Parathyroid adenoma (tissue), 2 donors: ENCODE results near the gene MTUS2.

Experiments used
- H2AFZ ChIP-seq: fragments of 300-600 bp; sonication (generic); one replicate; pipeline ENCODE4 v1.7.0; 2017; ENCODE audit warnings: antibody characterized with exemption, mild to moderate bottlenecking
- H3K27ac ChIP-seq: fragments of 300-600 bp; sonication (generic); one replicate; pipeline ENCODE4 v1.7.0; 2017
- H3K27me3 ChIP-seq: fragments of 300-600 bp; sonication (generic); one replicate; pipeline ENCODE4 v1.7.0; 2017; ENCODE audit warnings: low read length; ENCODE audit not compliant: control insufficient read depth, insufficient read depth
- H3K36me3 ChIP-seq: fragments of 300-600 bp; sonication (generic); one replicate; pipeline ENCODE4 v1.7.0; 2017; ENCODE audit warnings: low read length; ENCODE audit not compliant: control insufficient read depth, insufficient read depth
- H3K4me1 ChIP-seq: fragments of 300-600 bp; sonication (generic); one replicate; pipeline ENCODE4 v1.7.0; 2017; ENCODE audit warnings: control low read depth
- H3K4me2 ChIP-seq: fragments of 300-600 bp; sonication (generic); one replicate; pipeline ENCODE4 v1.7.0; 2017; ENCODE audit warnings: low read length
- H3K4me3 ChIP-seq: fragments of 300-600 bp; sonication (generic); one replicate; pipeline ENCODE4 v1.7.0; 2017; ENCODE audit warnings: low read depth, low read length
- H3K79me2 ChIP-seq: fragments of 300-600 bp; sonication (generic); one replicate; pipeline ENCODE4 v1.7.0; 2017; ENCODE audit warnings: control low read depth
- H3K9ac ChIP-seq: fragments of 300-600 bp; sonication (generic); one replicate; pipeline ENCODE4 v1.7.0; 2017; ENCODE audit warnings: mild to moderate bottlenecking
- H3K9me3 ChIP-seq: fragments of 300-600 bp; sonication (generic); one replicate; pipeline ENCODE4 v1.7.0; 2017; ENCODE audit warnings: low read length; ENCODE audit not compliant: control insufficient read depth
- TF ChIP-seq, protein P1 (sequence below): fragments of 300-600 bp; sonication (generic); IDR thresholded peaks from one replicate; pipeline ENCODE4 v1.7.0; 2017; ENCODE audit warnings: antibody characterized with exemption, mild to moderate bottlenecking
- donor health status: primary hyperparathyroidism.

MTUS2 gene

DNA sequence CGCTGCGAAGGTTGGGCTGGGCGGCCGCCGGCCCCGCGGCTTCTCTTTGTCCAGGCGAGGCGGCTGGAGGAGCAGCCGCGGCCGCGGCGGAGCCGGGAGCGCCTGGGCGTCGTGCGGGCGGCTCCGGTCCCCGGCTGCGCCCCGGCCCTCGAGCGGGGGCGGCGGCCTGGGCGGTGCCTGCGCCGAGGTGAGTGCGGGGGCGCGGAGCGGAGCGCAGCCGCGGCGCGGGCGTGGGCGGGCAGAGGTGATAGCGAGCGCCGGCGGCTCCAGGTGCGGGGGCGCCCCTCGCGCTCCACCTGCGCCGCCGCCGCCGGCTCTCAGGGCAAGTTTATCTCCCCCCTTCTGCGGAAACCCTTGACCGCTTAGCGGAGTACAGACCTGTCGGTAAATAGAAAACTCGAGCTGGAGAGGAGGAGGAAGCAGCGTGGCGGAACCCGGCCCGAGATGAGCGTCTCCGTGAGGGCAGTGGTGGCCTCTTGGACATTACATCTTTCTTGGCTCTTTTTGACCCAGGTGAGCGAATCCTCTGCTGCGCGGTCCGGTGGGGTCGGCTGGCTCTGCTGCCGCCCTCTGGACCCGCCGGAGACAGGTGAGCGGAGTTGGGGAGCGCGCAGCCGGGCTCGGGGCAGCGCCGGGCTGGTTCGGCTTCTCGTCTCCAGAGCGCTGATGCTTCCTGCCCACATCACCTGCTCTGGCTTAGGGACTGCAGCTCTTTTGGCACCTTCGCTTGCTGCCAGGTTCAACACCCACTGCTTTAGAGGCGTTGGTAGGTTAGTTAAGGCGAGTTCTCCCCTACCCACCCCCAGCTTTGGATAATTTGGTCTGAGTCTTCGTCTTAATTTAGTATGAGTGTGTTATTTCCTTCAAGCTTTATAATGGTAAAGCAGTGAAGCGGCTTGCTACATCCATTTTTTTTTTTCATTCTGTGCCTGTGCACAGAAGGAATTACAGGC is at the start of gene MTUS2:
MTUS2 (plus strand) TSS at position 241 of the 953 bp plus-strand sequence.
- peak within 1 kb of the TSS; percentile 74 for H3K4me2 ChIP-seq
- H3K9ac ChIP-seq: no peak within 1 kb of the TSS
- TF ChIP-seq, protein P1, sequence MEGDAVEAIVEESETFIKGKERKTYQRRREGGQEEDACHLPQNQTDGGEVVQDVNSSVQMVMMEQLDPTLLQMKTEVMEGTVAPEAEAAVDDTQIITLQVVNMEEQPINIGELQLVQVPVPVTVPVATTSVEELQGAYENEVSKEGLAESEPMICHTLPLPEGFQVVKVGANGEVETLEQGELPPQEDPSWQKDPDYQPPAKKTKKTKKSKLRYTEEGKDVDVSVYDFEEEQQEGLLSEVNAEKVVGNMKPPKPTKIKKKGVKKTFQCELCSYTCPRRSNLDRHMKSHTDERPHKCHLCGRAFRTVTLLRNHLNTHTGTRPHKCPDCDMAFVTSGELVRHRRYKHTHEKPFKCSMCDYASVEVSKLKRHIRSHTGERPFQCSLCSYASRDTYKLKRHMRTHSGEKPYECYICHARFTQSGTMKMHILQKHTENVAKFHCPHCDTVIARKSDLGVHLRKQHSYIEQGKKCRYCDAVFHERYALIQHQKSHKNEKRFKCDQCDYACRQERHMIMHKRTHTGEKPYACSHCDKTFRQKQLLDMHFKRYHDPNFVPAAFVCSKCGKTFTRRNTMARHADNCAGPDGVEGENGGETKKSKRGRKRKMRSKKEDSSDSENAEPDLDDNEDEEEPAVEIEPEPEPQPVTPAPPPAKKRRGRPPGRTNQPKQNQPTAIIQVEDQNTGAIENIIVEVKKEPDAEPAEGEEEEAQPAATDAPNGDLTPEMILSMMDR: no peak
- no peaks in the 10 kb centered on the region for H3K36me3 ChIP-seq
- H3K4me3 ChIP-seq: peak within 1 kb of the TSS; percentile 40
- H3K27ac ChIP-seq: no peak within 1 kb of the TSS
- H3K27me3 ChIP-seq: no peaks in the 10 kb centered on the region
- no peaks in the 10 kb centered on the region for H3K4me1 ChIP-seq
- H3K79me2 ChIP-seq: no peaks in the 10 kb centered on the region
- no peaks in the 10 kb centered on the region for H3K9me3 ChIP-seq
- H2AFZ ChIP-seq: peak within 1 kb of the TSS; percentile 62

DNA sequence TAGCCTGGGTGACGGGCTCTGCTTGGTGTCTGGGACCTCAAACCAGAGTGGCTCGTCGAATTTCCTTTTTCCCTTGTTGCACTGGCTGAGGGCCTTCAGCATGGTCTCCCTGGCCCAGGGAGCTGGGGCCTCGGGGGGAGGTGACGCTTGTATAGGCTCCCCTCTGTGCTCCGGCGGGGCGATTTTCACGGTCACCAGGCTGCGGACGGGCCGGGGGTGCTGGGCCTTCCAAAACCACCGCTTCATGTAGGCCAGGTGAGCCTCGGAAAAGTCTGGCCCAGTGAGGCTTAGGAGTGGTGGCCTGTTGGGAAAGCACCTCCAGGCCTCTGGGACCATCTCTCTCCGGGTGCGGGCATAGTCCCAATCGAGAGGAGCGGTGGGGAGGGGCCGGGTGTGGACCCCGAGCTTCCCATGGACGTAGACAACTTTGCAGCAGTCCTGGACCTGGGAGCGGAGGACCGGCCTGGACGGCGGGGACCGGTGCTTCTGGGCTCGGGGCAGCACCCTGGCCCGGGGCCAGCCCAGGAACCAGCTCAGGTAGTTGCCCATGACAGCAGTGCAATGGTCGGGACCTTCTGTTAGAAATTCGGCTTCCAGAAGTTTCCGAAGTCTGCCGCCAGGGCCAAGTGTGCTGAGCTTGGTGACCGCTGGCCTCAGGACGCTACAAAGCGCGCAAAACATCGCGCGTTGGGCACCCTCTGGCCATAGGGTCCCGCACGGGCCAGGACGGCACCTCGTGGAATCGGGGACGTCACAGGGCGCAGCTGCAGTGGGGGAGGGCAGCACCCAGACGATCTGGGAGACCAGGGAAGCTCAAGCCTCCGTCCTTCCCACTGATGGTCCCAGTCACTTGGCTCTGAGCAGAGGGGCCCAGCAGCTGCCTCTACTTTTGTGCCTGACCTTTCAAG is 41.6 kb upstream of the MTUS2 start:
- no peak overlapping the region for H2AFZ ChIP-seq
- no peak overlapping the region for H3K4me2 ChIP-seq
- no peaks in the 10 kb centered on the region for H3K9me3 ChIP-seq
- H3K4me1 ChIP-seq: no peaks in the 10 kb centered on the region
- H3K27me3 ChIP-seq: no peaks in the 10 kb centered on the region
- no peaks in the 10 kb centered on the region for H3K36me3 ChIP-seq
- H3K79me2 ChIP-seq: no peaks in the 10 kb centered on the region
- no peak overlapping the region for H3K27ac ChIP-seq
- TF ChIP-seq, protein P1: no peak
- H3K4me3 ChIP-seq: no peak overlapping the region
- H3K9ac ChIP-seq: no peak overlapping the region

DNA sequence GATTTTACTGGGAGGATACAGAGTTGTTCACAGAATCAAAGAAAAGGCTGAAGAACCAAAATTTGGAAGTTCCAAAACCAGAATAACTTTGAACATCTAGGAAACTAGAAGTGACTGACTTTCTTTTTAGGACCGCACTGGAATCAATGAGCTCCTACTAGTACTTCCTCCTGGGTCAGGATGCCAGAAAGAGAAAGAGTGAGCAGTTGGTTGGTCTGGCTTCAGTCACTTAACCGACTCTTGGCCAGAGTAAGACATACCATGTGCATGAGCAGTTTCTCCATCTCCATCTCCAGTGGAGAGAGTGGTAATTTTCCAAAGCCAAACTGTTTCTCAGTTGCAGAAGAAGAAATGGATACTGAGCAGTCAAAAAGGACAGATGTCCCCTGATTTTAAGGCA is 27.1 kb upstream of the MTUS2 start:
- TF ChIP-seq, protein P1: no peak
- H3K27me3 ChIP-seq: no peaks in the 10 kb centered on the region
- no peak overlapping the region for H2AFZ ChIP-seq
- H3K9me3 ChIP-seq: no peaks in the 10 kb centered on the region
- no peak overlapping the region for H3K27ac ChIP-seq
- no peaks in the 10 kb centered on the region for H3K36me3 ChIP-seq
- H3K9ac ChIP-seq: no peak overlapping the region
- no peak overlapping the region for H3K4me2 ChIP-seq
- no peaks in the 10 kb centered on the region for H3K79me2 ChIP-seq
- no peaks in the 10 kb centered on the region for H3K4me1 ChIP-seq
- no peak overlapping the region for H3K4me3 ChIP-seq

DNA sequence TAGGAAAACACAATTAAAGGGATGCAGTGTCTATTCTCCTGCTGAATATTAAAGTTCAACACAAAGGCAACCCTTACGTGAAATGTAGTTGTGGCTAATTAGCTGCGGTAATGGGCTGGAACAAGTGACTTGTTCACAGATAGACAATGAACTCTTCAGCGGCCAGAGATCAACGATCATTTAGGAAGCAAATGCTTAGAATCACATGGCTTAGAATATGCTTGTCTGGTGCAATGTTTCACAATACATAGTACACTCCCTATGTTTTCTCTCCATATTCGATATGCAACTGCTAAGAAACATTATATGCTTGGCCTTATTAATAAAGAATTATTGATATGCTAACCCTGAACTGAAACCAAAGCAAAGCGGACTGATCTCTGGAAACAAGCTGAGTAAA is 25.7 kb upstream of the MTUS2 start:
- Histone ChIP-seq H3K36me3 (no peaks in the 10 kb centered on the region), H3K9me3 (no peaks in the 10 kb centered on the region), H3K27me3 (no peaks in the 10 kb centered on the region), H3K4me1 (no peaks in the 10 kb centered on the region), H3K27ac (no peak overlapping the region), H3K9ac (no peak overlapping the region), H3K4me3 (no peak overlapping the region), H3K4me2 (no peak overlapping the region), H3K79me2 (no peaks in the 10 kb centered on the region), H2AFZ (no peak overlapping the region)
- TF ChIP-seq, protein P1: no peak
